ENCODE data around the gene ATP6V1F. TPM values are rescaled to one million over a fixed set of nuclear protein-coding genes. Genes with fewer than 3 reads are reported as not detected.

The ATP6V1F gene
- total RNA-seq, 1 donor from 2014 or later: 180 TPM

DNA sequence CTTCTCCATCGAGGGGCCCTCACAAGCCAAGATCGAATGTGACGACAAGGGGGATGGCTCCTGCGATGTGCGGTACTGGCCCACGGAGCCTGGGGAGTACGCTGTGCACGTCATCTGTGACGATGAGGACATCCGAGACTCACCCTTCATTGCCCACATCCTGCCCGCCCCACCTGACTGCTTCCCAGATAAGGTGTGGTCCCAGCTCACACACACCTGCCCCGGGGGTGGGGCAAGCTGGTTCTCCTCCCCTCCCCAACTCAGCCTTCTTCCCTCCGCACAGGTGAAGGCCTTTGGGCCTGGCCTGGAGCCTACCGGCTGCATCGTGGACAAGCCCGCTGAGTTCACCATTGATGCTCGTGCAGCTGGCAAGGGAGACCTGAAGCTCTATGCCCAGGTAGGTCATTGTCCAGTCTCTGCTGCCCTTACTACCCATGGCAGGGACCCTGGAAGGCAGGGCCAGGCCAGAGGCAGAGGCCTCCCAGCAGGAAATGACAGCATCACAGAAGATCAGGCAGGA lies 21.4 kb upstream of the ATP6V1F start:
- peak; percentile 63 for DNase-seq
- TF ChIP-seq, protein P1, sequence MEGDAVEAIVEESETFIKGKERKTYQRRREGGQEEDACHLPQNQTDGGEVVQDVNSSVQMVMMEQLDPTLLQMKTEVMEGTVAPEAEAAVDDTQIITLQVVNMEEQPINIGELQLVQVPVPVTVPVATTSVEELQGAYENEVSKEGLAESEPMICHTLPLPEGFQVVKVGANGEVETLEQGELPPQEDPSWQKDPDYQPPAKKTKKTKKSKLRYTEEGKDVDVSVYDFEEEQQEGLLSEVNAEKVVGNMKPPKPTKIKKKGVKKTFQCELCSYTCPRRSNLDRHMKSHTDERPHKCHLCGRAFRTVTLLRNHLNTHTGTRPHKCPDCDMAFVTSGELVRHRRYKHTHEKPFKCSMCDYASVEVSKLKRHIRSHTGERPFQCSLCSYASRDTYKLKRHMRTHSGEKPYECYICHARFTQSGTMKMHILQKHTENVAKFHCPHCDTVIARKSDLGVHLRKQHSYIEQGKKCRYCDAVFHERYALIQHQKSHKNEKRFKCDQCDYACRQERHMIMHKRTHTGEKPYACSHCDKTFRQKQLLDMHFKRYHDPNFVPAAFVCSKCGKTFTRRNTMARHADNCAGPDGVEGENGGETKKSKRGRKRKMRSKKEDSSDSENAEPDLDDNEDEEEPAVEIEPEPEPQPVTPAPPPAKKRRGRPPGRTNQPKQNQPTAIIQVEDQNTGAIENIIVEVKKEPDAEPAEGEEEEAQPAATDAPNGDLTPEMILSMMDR (IDR thresholded peaks at IDR 0.05): no peak
- Histone ChIP-seq H3K27ac (no peak overlapping the region), H3K27me3 (no peaks in the 10 kb centered on the region), H3K9me3 (no peaks in the 10 kb centered on the region), H3K4me3 (no peak overlapping the region), H3K4me1 (no peaks in the 10 kb centered on the region), H3K36me3 (no peaks in the 10 kb centered on the region)
- ATAC-seq: no peak
- intact Hi-C loops (cut with DNase I): no loop called here

DNA sequence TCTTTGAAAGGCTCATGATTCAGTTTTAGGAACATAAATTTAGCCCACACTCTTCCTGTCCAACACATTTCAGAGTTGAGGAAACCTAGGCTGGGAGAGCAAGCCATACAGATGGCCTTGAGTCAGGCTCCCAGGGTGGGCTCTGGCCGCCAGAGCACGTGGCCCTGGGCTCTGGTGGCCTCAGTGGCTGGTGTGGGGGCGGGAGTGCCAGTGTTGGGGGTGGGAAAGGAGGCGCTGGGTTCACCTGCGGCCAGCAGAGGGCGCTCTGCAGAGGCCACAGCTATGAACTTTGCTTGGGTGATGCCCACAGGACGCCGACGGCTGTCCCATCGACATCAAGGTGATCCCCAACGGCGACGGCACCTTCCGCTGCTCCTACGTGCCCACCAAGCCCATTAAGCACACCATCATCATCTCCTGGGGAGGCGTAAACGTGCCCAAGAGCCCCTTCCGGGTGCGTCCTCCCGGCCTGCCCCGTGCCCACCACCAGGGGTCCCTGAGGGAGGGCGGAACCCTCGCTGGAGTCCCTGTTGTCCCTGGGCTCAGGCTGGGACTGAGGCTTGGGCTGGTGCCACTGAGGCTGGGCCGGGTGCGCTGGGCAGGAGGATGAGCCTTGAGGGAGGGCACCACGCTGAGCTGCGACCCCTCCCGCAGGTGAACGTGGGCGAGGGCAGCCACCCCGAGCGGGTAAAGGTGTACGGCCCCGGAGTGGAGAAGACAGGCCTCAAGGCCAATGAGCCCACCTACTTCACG lies 20.6 kb upstream of the ATP6V1F start:
- intact Hi-C loops (cut with DNase I): no loop called here
- peak; percentile 76 for DNase-seq
- H3K27ac ChIP-seq: no peak overlapping the region

DNA sequence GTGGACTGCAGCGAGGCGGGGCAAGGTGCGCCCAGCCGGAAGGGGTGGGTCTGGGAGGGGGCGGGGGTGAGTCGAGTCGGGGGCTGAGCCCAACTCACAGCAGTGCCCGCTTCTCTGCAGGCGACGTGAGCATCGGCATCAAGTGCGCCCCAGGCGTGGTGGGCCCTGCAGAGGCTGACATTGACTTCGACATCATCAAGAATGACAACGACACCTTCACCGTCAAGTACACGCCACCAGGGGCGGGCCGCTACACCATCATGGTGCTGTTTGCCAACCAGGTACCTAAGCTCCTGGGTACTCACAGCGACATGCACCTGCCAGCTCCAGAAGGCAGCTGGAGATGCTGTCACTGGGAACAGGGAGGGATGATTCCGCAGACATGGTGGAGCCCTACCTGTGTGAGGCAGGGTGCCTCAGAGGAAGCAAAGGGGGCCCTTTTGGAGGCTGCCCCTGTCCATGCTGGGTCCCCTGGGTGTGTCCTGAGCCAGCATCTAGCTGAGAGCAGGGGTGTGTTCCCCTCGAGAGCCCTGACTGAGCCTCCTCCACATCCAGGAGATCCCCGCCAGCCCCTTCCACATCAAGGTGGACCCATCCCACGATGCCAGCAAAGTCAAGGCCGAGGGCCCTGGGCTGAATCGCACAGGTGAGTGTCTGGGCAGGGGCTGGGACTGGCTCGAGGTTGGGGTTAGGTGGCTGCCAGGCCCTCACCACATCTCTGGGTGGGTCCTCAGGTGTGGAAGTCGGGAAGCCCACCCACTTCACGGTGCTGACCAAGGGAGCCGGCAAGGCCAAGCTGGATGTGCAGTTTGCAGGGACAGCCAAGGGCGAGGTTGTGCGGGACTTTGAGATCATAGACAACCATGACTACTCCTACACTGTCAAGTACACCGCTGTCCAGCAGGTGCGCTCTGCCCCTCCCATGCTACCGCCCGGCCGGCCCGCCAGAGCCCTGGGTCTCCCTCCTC lies 19.7 kb upstream of the ATP6V1F start:
- Histone ChIP-seq H3K27me3 (no peaks in the 10 kb centered on the region), H3K4me1 (no peaks in the 10 kb centered on the region), H3K4me3 (no peak overlapping the region), H3K9me3 (no peaks in the 10 kb centered on the region), H3K36me3 (no peaks in the 10 kb centered on the region), H3K27ac (no peak overlapping the region)
- DNase-seq: no peak
- intact Hi-C loops (cut with DNase I): no loop called here
- ATAC-seq: no peak
- TF ChIP-seq, protein P1 (IDR thresholded peaks at IDR 0.05): no peak

More for the DNA sequence above, 20.6 kb upstream of the ATP6V1F start:
- no peaks in the 10 kb centered on the region for H3K36me3 ChIP-seq
- H3K27me3 ChIP-seq: no peaks in the 10 kb centered on the region
- peak; percentile 74 for ATAC-seq
- H3K4me3 ChIP-seq: no peak overlapping the region
- H3K4me1 ChIP-seq: no peaks in the 10 kb centered on the region
- H3K9me3 ChIP-seq: no peaks in the 10 kb centered on the region
- TF ChIP-seq, protein P1 (IDR thresholded peaks at IDR 0.05): peak; percentile 76

DNA sequence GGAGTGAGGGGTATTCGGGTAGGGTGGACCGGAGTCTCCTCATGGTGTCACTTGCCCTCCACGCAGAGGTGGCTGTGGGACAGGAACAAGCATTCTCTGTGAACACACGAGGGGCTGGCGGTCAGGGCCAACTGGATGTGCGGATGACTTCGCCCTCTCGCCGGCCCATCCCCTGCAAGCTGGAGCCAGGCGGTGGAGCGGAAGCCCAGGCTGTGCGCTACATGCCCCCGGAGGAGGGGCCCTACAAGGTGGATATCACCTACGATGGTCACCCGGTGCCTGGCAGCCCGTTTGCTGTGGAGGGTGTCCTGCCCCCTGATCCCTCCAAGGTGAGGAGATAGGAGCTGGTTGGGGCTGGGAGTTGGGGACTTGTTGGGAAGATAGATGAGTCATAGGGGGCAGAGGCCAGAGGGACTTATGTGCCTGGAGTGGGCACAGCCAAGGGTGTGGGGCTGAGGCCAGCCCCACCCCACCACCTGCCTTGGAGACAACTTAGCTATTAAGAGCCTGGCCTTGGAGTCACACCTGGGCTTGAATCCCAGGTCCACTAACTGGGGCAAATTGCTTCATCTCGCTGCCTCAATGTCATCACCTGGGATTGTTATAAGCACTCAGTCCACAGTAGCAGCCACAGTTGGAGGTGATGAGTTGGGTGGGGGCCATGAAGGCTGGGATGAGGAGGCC lies 18.6 kb upstream of the ATP6V1F start:
- no peaks in the 10 kb centered on the region for H3K4me1 ChIP-seq
- DNase-seq: no peak
- no peak for ATAC-seq
- no peaks in the 10 kb centered on the region for H3K9me3 ChIP-seq
- H3K27me3 ChIP-seq: no peaks in the 10 kb centered on the region
- TF ChIP-seq, protein P1 (IDR thresholded peaks at IDR 0.05): no peak
- H3K27ac ChIP-seq: no peak overlapping the region
- no peak overlapping the region for H3K4me3 ChIP-seq
- no peaks in the 10 kb centered on the region for H3K36me3 ChIP-seq
- intact Hi-C loops (cut with DNase I): no loop called here

DNA sequence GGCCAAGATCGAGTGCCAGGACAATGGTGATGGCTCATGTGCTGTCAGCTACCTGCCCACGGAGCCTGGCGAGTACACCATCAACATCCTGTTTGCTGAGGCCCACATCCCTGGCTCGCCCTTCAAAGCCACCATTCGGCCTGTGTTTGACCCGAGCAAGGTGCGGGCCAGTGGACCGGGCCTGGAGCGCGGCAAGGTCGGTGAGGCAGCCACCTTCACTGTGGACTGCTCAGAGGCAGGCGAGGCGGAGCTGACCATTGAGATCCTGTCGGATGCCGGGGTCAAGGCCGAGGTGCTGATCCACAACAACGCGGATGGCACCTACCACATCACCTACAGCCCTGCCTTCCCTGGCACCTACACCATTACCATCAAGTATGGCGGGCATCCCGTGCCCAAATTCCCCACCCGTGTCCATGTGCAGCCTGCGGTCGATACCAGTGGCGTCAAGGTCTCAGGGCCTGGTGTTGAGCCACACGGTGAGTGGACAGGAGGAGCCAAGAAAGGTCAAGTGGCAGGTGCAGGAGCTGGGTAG lies 17.8 kb upstream of the ATP6V1F start:
- TF ChIP-seq, protein P1 (IDR thresholded peaks at IDR 0.05): no peak
- Histone ChIP-seq H3K36me3 (no peaks in the 10 kb centered on the region), H3K4me1 (no peaks in the 10 kb centered on the region), H3K27ac (no peak overlapping the region), H3K9me3 (no peaks in the 10 kb centered on the region), H3K27me3 (no peaks in the 10 kb centered on the region), H3K4me3 (no peak overlapping the region)
- ATAC-seq (no peak), DNase-seq (no peak)
- intact Hi-C loops (cut with DNase I): no loop called here

Measured in upper lobe of right lung (tissue), 1 donor.